GM13977 (cell line): ENCODE measurements around the gene C9orf78.
A peak's percentile ranks its signal among the peaks of the same experiment; 100 is the strongest.

Source experiments
- DNase-seq: peaks from one replicate; pipeline ENCODE4 v3.0.0; 2012; ENCODE audit warnings: low spot score
- in situ Hi-C: fragments of 300-500 bp; cut with MboI; formaldehyde crosslinking; loops from one replicate; pipeline ENCODE4 v1.12.0; 2022; ENCODE audit warnings: low sequenced_read_pairs, low pct_unique_long_range_greater_than_20kb, mixed read lengths, inconsistent platforms; ENCODE audit not compliant: unreplicated experiment
- TF ChIP-seq, protein P1 (sequence below): IDR thresholded peaks from 2 replicates; pipeline ENCODE4 v1.5.1; 2012; ENCODE audit warnings: mild to moderate bottlenecking, control low read depth; ENCODE audit not compliant: insufficient read depth; ENCODE audit errors: extremely low read depth, missing control alignments

The C9orf78 gene

DNA sequence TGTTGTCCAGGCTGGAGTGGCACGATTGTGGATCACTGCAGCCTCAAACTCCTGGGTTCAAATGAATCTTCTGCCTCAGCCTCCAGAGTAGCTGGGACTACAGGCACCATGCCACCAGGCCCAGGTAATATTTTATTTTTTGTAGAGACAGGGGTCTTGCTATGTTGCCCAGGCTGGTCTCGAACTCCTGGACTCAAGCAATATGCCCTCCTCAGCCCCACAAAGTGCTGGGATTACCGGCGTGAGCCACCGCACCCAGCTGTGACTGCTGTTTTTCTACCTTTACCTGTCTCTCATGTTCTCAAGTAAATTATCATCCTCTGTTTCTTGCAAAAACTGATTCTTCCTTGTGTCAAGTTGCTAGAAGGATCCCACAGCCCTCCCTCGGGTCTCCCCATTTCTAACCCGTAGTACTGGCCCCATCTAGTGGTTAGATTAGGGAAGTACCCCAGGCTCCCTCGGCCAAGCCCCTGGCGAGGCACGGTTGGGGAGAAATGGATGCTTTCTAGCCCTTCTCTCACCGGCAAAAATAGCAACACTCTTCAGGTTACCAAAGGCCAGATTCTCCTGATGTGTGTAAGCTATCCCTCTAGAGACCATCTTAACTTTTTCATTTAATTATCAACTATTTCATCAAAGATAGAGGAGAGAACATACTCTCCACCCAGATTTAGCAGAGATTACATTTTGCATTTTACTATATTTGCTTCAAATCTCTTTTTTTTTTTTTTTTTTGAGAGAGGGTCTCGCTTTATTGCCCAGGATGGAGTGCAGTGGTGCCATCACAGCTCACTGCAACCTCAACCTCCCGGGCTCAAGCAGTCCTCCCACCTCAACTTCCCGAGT, 51.3 kb downstream of the C9orf78 start:
- in situ Hi-C loops, result loop anchor here (10.0 to 25.0 kb wide), 3 partner anchors 49 to 646 kb away; partner anchors contain the start of gene PRRX2
- TF ChIP-seq, protein P1, sequence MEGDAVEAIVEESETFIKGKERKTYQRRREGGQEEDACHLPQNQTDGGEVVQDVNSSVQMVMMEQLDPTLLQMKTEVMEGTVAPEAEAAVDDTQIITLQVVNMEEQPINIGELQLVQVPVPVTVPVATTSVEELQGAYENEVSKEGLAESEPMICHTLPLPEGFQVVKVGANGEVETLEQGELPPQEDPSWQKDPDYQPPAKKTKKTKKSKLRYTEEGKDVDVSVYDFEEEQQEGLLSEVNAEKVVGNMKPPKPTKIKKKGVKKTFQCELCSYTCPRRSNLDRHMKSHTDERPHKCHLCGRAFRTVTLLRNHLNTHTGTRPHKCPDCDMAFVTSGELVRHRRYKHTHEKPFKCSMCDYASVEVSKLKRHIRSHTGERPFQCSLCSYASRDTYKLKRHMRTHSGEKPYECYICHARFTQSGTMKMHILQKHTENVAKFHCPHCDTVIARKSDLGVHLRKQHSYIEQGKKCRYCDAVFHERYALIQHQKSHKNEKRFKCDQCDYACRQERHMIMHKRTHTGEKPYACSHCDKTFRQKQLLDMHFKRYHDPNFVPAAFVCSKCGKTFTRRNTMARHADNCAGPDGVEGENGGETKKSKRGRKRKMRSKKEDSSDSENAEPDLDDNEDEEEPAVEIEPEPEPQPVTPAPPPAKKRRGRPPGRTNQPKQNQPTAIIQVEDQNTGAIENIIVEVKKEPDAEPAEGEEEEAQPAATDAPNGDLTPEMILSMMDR, result peak; percentile 84
- DNase-seq, result peak; percentile 87

DNA sequence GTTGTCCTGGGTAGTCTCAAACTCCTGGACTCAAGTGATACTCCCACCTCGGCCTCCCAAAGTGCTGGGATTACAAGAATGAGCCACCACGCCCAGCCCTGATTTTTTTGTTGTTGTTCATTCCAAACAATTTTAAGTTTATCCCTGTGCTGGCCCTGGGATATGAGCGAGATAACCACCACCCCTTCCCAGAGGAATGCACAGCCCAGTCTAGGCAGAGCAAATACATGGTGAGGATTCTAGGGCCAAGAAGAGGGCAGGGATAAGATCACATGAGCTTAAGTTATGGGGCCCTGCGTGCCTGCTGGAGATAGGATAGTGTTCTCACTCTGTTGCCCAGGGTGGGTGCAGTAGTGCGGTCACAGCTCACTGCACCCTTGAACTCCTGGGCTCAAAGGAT, 53.1 kb downstream of the C9orf78 start:
- no peak for DNase-seq
- in situ Hi-C loops, result loop anchor here (10.0 to 25.0 kb wide), 3 partner anchors 47 to 645 kb away; partner anchors contain the start of gene PRRX2
- TF ChIP-seq, protein P1, result no peak

DNA sequence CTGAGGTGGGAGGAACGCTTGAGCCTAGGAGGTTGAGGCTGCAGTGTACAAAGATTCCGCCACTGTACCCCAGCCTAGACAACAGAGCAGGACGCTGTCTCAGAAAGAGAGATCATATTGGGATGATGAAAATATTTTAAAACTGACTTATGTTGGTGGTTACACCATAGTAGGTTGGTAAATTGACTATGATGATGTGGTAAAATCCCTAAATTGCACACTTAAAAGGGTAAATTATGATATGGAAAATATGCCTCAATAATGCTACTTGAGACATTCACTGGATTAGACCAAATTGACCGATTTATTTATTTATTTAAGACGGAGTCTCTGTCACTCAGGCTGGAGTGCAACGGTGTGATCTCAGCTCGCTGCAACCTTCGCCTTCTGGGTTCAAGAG, 53.9 kb downstream of the C9orf78 start:
- in situ Hi-C loops, result loop anchor here (10.0 to 25.0 kb wide), 3 partner anchors 46 to 644 kb away; partner anchors contain the start of gene PRRX2
- TF ChIP-seq, protein P1, result no peak
- DNase-seq, result no peak

DNA sequence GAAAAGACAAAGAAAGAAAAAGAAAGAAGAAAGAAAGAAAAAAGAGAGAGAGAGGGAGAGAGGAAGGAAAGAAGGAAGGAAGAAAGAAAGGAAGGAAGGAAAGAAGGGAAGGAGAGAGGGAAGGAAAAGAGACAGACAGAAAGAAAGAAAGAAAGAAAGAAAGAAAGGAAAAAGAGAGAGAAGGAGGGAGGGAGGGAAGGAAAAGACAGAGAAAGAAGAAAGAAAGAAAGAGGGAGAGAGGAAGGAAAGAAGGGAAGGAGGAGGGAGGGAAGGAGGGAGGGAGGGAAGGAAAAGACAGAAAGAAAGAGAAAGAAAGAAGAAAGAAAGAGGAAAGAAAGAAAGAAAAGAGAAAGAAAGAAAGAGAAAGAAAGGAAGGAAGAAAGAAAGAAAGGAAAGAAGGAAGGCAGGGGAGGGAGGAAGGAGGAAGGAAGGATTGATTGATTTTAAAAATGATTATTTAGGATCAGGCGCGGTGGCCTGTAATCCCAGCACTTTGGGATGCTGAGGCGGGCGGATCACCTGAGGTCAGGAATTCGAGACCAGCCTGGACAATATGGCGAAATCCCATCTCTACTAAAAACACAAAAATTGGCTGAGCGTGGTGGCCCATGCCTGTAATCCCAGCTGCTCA, 55.4 kb downstream of the C9orf78 start:
- in situ Hi-C loops, result loop anchor here (10.0 to 25.0 kb wide), 3 partner anchors 45 to 642 kb away; partner anchors contain the start of gene PRRX2
- TF ChIP-seq, protein P1, result no peak
- DNase-seq, result no peak

DNA sequence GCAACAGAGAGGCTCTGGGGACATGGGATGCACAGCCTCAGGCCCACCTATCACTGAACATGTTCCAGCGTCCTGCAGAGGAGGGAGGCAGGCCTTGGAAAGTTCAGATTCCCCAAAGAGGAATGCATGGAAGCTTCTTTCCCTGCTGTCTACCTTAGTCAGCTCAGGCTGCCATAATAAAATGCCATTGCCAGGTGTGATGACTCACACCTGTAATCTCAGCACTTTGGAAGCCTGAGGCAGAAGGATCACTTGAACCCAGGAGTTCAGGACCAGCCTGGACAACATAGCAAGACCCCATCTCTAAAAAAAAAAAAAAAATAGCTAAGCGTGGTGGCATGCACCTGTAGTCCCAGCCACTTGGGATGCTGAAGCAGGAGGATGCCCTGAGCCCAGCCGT, 56.6 kb downstream of the C9orf78 start:
- in situ Hi-C loops, result loop anchor here (25.0 kb wide), 2 partner anchors 116 to 641 kb away; partner anchors contain the start of gene PRRX2
- TF ChIP-seq, protein P1, result no peak
- DNase-seq, result no peak

DNA sequence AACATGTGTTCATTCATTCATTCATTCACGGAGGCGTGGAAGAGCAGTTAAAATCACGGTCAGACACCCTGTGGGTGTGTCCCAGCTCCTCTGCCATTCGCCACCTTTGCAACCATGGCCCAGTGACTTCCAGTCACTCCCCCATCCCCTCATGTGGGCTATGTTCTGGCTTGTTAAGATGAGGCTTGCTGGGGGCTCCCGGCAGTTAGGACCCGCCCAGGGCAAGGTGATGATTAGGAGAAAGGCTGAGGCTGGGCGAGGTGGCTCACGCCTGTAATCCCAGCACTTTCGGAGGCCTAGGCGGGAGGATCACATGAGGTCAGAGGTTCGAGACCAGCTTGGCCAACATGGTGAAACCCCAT, 57.3 kb downstream of the C9orf78 start:
- TF ChIP-seq, protein P1, result no peak
- in situ Hi-C loops, result loop anchor here (25.0 kb wide), 2 partner anchors 115 to 640 kb away; partner anchors contain the start of gene PRRX2
- DNase-seq, result no peak
